ENCODE data around the gene KLHL30.

- TF ChIP-seq CTCF (IDR thresholded peaks at IDR 0.05) (no peak), POLR2A (IDR thresholded peaks at IDR 0.05) (no peak), POLR2AphosphoS5 (IDR thresholded peaks at IDR 0.05; ENCODE audit: insufficient read depth in 1 of 2, low read depth in 1 of 2) (no peak)
Observed at GRCh38 chr2:238163481-238164198, 25.2 kb downstream of the KLHL30 start.

Data from vagina (tissue), 2 donors.